CD14-positive monocyte (primary cell): ENCODE data around the gene OCSTAMP. TPM values are rescaled to one million over a fixed set of nuclear protein-coding genes. Genes with fewer than 3 reads are reported as not detected.
A peak's percentile ranks its signal among the peaks of the same experiment; 100 is the strongest.

ENCODE experiments used
- DNase-seq, 3 donors: peaks; one replicate each; pipeline ENCODE4 v3.0.0-alpha.2; 2011 to 2022
- H2AFZ ChIP-seq: 2 replicates; pipeline ENCODE4 v1.6.0; 2012; ENCODE audit warnings: mild to moderate bottlenecking, low read depth, low read length, inconsistent platforms; ENCODE audit not compliant: insufficient read depth, poor library complexity, severe bottlenecking
- H3K27ac ChIP-seq, 2 donors: 1 replicate in 1 of 2; 2 replicates in 1 of 2; pipeline ENCODE4 v1.5.1; 2012 to 2013; ENCODE audit warnings: low read length in 2 of 2, control low read depth in 1 of 2, inconsistent platforms in 1 of 2, low read depth in 1 of 2, mild to moderate bottlenecking in 1 of 2
- H3K27me3 ChIP-seq, 2 donors: one replicate each; pipeline versions ENCODE4 v1.6.0 to v1.6.1; 2011 to 2013; ENCODE audit warnings: low read length in 2 of 2; ENCODE audit not compliant: control insufficient read depth in 2 of 2, insufficient read depth in 2 of 2
- H3K36me3 ChIP-seq, 2 donors: replicated peaks in 1 of 2; 1 replicate in 1 of 2; 2 replicates in 1 of 2; pipeline versions ENCODE4 v1.5.1 to v1.6.1; 2012 to 2013; ENCODE audit warnings: low read length in 2 of 2, control low read depth in 1 of 2, inconsistent platforms in 1 of 2, mild to moderate bottlenecking in 1 of 2; ENCODE audit not compliant: insufficient read depth in 2 of 2, control insufficient read depth in 1 of 2
- H3K4me1 ChIP-seq, 2 donors: 1 replicate in 1 of 2; 2 replicates in 1 of 2; pipeline versions ENCODE4 v1.5.1 to v1.6.1; 2012 to 2013; ENCODE audit warnings: low read length in 2 of 2, control low read depth in 1 of 2, inconsistent platforms in 1 of 2, mild to moderate bottlenecking in 1 of 2, moderate library complexity in 1 of 2; ENCODE audit not compliant: insufficient read depth in 2 of 2, control insufficient read depth in 1 of 2
- H3K4me2 ChIP-seq: replicated peaks from 2 replicates; pipeline ENCODE3; 2012; ENCODE audit warnings: low read length, moderate library complexity, mild to moderate bottlenecking; ENCODE audit not compliant: poor library complexity, severe bottlenecking; ENCODE audit errors: extremely low read depth
- H3K4me3 ChIP-seq, 3 experiments: fragments of 200-600 bp in 1 of 3; sonication (generic) in 1 of 3; replicated peaks in 1 of 3; 1 replicate in 2 of 3; 2 replicates in 1 of 3; pipeline ENCODE4 v1.5.1; 2011 to 2013; ENCODE audit warnings: low read length in 3 of 3, mild to moderate bottlenecking in 3 of 3, control low read depth in 2 of 3, low read depth in 2 of 3, inconsistent platforms in 1 of 3, moderate library complexity in 1 of 3
- H3K79me2 ChIP-seq: 2 replicates; pipeline ENCODE4 v1.6.0; 2012; ENCODE audit warnings: mild to moderate bottlenecking, control low read depth, inconsistent platforms, low read length, moderate library complexity; ENCODE audit not compliant: insufficient read depth
- H3K9ac ChIP-seq: 2 replicates; pipeline ENCODE4 v1.6.0; 2017; ENCODE audit warnings: low read length, mild to moderate bottlenecking; ENCODE audit not compliant: insufficient read depth, poor library complexity, severe bottlenecking
- H3K9me3 ChIP-seq, 2 donors: replicated peaks in 1 of 2; 1 replicate in 1 of 2; 2 replicates in 1 of 2; pipeline versions ENCODE4 v1.5.1 to v1.6.1; 2012 to 2013; ENCODE audit warnings: low read length in 2 of 2, control low read depth in 1 of 2; ENCODE audit not compliant: control insufficient read depth in 1 of 2, insufficient read depth in 1 of 2
- H4K20me1 ChIP-seq: 2 replicates; pipeline ENCODE4 v1.6.0; 2012; ENCODE audit warnings: mild to moderate bottlenecking, low read length, control low read depth, moderate library complexity; ENCODE audit not compliant: insufficient read depth
- H3K27ac Mint-ChIP-seq, 7 donors: one replicate each; pipeline ENCODE4 v1.8.0; 2020; ENCODE audit warnings: mild to moderate bottlenecking in 7 of 7, mixed read lengths in 7 of 7, moderate library complexity in 6 of 7, inconsistent platforms in 2 of 7
- H3K27me3 Mint-ChIP-seq, 3 donors: one replicate each; pipeline ENCODE4 v1.8.0; 2021 to 2022; ENCODE audit warnings: low read depth in 3 of 3, mild to moderate bottlenecking in 3 of 3, mixed read lengths in 3 of 3, moderate library complexity in 3 of 3, inconsistent platforms in 1 of 3
- H3K36me3 Mint-ChIP-seq, 2 donors: one replicate each; pipeline ENCODE4 v1.8.0; 2020; ENCODE audit warnings: mixed read lengths in 2 of 2, inconsistent platforms in 1 of 2, mild to moderate bottlenecking in 1 of 2
- H3K4me1 Mint-ChIP-seq: one replicate; pipeline ENCODE4 v1.8.0; 2020; ENCODE audit warnings: mild to moderate bottlenecking, mixed read lengths
- H3K4me3 Mint-ChIP-seq, 2 donors: one replicate each; pipeline ENCODE4 v1.8.0; 2020; ENCODE audit warnings: mild to moderate bottlenecking in 2 of 2, mixed read lengths in 2 of 2, moderate library complexity in 1 of 2
- H3K9me3 Mint-ChIP-seq, 7 donors: one replicate each; pipeline ENCODE4 v1.8.0; 2020 to 2022; ENCODE audit warnings: mixed read lengths in 7 of 7, mild to moderate bottlenecking in 6 of 7, moderate library complexity in 6 of 7, inconsistent platforms in 2 of 7
- CTCF ChIP-seq: fragments of 200-600 bp; IDR thresholded peaks from one replicate; pipeline ENCODE4 v1.8.0; 2022; ENCODE audit warnings: antibody characterized with exemption, mild to moderate bottlenecking
- WGBS: methylation state at CpG from one replicate; pipeline ENCODE4 v1.1.5; 2013; ENCODE audit warnings: missing lambda C conversion rate; ENCODE audit not compliant: insufficient coverage; 5-methylcytosine and 5-hydroxymethylcytosine counted together
- intact Hi-C, 2 donors: fragments of 100-400 bp; cut with micrococcal nuclease; formaldehyde crosslinking; loops; one replicate each; pipeline versions ENCODE4 v1.15.0 to v1.15.1; 2023
- polyA plus RNA-seq, 3 donors: library from polyadenylated mRNA; depleted of rRNA in 1 of 3; unstranded in 2 of 3; stranded (reverse) in 1 of 3; fragments of 300-500 nt in 2 of 3; fragments of >200 nt in 1 of 3; fragmentation: Illumina TruSeq in 2 of 3; gene quantifications; 1 replicate in 2 of 3; 2 replicates in 1 of 3; pipeline ENCODE4 v1.2.3, GENCODE V29; 2012 to 2021

Gene OCSTAMP
- polyA plus RNA-seq, 3 donors: not detected

GRCh38 chr20:46558511-46558959 lies 8.1 kb upstream of the OCSTAMP start:
- Mint-ChIP-seq H3K36me3 (no peaks in the 10 kb centered on the region), H3K27me3 (peaks cover 4 to 6% (median 6%) of the 10 kb centered on the region in 3 donors), H3K9me3 (no peaks in the 10 kb centered on the region), H3K27ac (no peak overlapping the region), H3K4me1 (no peaks in the 10 kb centered on the region), H3K4me3 (peak overlapping the region in 1 of 2 donors; percentile 2)
- Histone ChIP-seq H4K20me1 (no peaks in the 10 kb centered on the region), H3K4me1 (peaks cover 3 to 8% of the 10 kb centered on the region in 2 donors), H3K9me3 (no peaks in the 10 kb centered on the region), H3K79me2 (no peaks in the 10 kb centered on the region), H3K36me3 (no peaks in the 10 kb centered on the region), H3K4me2 (no peak overlapping the region), H3K27ac (no peak overlapping the region), H3K9ac (no peak overlapping the region), H3K27me3 (no peaks in the 10 kb centered on the region), H2AFZ (no peak overlapping the region), H3K4me3 (no peak overlapping the region)
- 91% methylated on average over 5 of the region's 5 CpGs for WGBS
- peak in 1 of 3 donors; percentile 82 for DNase-seq
- TF ChIP-seq CTCF: no peak
- intact Hi-C loops: loop anchor here in 1 of 2 donors (10.0 kb wide), 1 partner anchor 126 kb away; the partner anchor contains the start of gene TP53RK

GRCh38 chr20:46557231-46557956 lies 6.9 kb upstream of the OCSTAMP start:
- Histone ChIP-seq H4K20me1 (no peaks in the 10 kb centered on the region), H3K27me3 (no peaks in the 10 kb centered on the region), H3K4me3 (no peak overlapping the region), H3K9ac (no peak overlapping the region), H2AFZ (no peak overlapping the region), H3K4me1 (peaks cover 14 to 16% of the 10 kb centered on the region in 2 donors), H3K36me3 (no peaks in the 10 kb centered on the region), H3K4me2 (no peak overlapping the region), H3K79me2 (no peaks in the 10 kb centered on the region), H3K27ac (no peak overlapping the region), H3K9me3 (no peaks in the 10 kb centered on the region)
- H3K27ac Mint-ChIP-seq: peak overlapping the region in 1 of 7 donors; percentile 44
- no peak overlapping the region for H3K4me3 Mint-ChIP-seq
- intact Hi-C loops: loop anchor here in 1 of 2 donors (10.0 kb wide), 1 partner anchor 127 kb away; the partner anchor contains the start of gene TP53RK
- no peak for DNase-seq
- TF ChIP-seq CTCF: no peak
- 97% methylated on average over 7 of the region's 8 CpGs for WGBS
- peaks cover 4 to 6% (median 6%) of the 10 kb centered on the region in 3 donors for H3K27me3 Mint-ChIP-seq
- H3K4me1 Mint-ChIP-seq: peaks cover 11% of the 10 kb centered on the region
- H3K36me3 Mint-ChIP-seq: peaks cover 0 to 3% of the 10 kb centered on the region in 2 donors
- H3K9me3 Mint-ChIP-seq: no peaks in the 10 kb centered on the region
